GM19025 (cell line): Measurements from ENCODE around the gene ERH.
A peak's percentile ranks its signal among the peaks of the same experiment; 100 is the strongest.

Source experiments
- ATAC-seq: cut with Tn5 transposase; IDR thresholded peaks from one replicate; pipeline ENCODE4 v1.9.1; 2021; ENCODE audit warnings: mild to moderate bottlenecking, low read depth, moderate library complexity; ENCODE audit not compliant: unreplicated experiment

Gene ERH

GRCh38 chr14:69358233-69358963 is 39.7 kb downstream of the ERH start:
- no peak for ATAC-seq

DNA sequence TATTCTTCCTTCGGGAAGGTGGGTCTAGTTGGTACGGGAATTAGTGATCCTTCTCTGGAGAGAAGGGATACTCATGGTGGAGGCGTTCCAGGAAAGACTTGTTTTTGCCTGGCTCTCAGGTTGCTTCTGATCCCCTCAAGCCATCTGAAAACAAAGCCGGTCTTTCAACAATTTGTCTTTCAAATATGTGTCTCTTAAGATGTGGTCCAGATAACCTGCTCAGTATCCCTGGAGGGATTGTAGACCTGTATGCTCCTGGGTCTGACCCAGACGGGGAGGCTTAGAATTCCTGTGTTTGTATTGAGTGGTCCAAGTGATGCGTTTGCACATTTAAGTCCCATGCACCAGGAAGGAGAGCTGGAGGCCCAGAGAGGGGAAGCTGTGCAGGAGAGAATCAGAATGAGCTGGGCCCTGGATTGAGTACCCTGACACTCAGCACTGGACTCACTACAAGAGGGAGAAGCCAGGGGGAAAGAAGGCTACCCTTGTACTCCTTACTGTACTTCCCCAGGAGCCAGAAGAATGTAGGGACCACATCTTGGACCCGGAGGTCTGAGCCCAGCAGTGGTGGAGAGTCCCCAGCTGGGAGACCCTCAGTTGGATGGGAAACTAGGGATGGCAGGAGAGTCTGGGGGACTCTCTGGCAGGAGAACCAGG is 40.4 kb downstream of the ERH start:
- no peak for ATAC-seq

DNA sequence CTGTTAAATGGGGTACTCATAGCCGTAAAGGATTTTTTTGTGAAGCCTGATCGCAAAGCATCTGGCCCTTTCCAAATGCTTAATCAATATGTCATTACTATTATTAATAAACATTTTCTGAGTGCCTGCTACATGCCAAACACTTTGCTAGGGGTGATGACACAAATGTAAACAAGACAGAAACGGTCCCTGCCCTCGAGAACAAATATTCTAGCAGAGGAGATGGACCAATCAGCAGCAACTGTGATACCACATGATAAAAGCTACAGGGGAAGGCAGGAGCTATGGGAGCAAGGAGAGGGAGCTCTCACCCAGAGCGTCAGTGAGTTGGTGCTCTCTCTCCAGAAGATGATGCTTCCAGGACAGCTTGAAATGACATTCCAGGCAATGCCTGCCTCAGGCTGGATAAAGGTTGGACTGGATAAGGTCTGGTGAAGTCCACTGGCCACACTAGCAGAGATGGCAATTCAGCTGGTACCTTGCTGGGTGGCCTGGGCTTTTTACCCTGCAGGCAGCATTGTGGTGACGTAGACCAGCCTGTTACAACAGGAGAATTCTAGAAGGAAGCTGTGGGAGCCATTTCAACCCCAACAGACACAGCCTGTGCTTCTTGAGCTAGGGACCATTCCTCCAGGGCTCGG is 41.1 kb downstream of the ERH start:
- no peak for ATAC-seq

GRCh38 chr14:69355607-69356281 is 42.4 kb downstream of the ERH start:
- no peak for ATAC-seq

- no peak for ATAC-seq
Observed at GRCh38 chr14:69355154-69355597, 42.9 kb downstream of the ERH start.

- peak; percentile 83 for ATAC-seq
Observed at GRCh38 chr14:69354383-69355153, 43.5 kb downstream of the ERH start.

DNA sequence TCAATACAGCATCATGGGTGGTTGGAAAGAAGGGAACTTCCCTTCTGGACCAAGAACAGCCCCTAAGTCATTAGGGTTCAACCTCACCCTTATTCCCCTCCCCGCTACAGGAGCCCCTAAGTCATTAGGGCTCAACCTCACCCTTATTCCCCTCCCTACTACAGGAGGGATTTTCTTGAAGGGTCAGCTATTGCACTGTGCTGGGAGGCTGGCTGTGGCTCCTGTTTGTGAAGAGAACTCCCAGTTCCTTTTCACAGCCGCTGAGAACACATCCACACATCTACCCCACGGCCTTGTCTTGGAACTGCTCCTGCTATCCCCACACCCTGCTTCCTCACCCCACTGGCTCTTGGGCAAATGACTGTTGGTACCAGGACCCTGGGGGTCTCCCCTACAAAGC is 44.9 kb downstream of the ERH start:
- no peak for ATAC-seq

GRCh38 chr14:69351911-69352310 is 46.2 kb downstream of the ERH start:
- ATAC-seq, result no peak

DNA sequence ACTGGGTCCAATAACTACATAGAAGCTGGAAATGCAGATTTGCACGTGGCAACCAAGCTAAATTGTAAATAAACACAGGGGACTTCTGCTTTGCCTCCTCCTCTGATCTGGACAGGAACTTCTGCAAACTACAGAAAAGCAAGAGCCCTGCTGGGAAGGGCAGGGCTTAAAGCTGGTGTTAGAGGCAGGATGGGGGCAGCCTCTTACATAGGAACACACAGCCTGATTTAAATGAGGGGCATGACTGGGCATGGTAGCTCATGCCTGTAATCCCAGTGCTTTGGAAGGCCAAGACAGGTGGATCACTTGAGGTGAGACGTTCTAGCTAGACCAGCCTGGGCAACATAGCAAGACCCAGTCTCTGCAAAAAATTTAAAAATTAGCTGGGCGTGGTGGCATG is 46.7 kb downstream of the ERH start:
- no peak for ATAC-seq

GRCh38 chr14:69350892-69351291 is 47.2 kb downstream of the ERH start:
- ATAC-seq, result no peak

- no peak for ATAC-seq
Observed at GRCh38 chr14:69349091-69349777, 48.9 kb downstream of the ERH start.

- ATAC-seq, result no peak
Observed at GRCh38 chr14:69346710-69347109, 51.4 kb downstream of the ERH start.

DNA sequence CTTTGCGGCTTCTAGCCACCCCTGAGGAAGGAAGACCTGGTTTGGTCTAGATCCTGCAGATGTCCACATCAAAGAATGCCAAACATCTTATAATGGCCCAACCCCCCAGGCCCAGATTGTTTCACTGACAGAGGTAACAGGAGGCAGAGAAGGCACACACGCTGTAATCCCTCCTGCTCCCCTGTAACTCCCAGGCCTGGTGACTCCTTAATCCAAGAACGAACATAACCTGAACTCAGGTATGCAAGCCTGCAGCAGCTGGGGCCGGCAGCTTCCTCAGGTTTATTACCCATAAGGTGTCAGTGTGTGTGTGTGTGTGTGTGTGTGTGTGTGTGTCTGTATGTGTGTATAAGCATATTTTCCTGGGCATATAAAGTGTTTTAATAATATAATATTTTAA is 52.7 kb downstream of the ERH start:
- no peak for ATAC-seq

DNA sequence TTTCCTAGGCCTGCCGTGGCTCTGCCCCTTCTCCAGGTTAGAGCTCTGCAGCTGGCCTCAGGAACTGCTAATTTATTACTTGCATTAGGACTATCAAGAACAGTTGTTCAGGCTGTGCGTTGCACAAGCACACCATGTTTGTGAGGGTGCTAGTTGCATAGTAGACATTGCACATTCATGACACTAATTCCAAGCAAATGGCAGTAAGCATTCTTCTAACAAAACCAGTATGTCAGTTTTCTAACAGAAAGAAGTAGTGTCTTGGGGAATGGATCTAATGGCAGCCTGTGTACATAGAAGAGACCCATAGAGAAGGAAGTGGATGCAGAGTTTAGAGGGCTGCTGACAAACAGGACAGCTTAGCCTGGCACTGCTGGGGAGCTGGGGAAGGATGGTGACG is 53.9 kb downstream of the ERH start:
- no peak for ATAC-seq

- ATAC-seq, result no peak
Observed at GRCh38 chr14:69342928-69343525, 55.1 kb downstream of the ERH start.

DNA sequence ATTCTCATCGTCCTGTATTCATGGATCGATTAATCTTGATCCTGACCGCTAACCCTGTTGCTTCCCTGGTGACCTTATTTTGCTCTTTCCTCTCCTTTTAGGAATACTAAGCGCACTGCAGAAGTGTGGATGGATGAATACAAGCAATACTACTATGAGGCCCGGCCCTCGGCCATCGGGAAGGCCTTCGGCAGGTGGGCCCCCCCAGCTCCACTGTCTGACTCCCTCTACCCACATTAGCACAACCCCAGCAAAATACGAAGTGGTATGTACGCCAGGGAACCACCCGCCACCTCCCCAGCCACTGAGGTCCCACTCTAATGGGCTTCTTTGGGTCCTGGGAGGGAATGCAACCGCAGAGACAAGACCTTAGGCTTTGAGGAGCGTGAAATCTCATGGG is 58.7 kb downstream of the ERH start:
- ATAC-seq, result no peak

DNA sequence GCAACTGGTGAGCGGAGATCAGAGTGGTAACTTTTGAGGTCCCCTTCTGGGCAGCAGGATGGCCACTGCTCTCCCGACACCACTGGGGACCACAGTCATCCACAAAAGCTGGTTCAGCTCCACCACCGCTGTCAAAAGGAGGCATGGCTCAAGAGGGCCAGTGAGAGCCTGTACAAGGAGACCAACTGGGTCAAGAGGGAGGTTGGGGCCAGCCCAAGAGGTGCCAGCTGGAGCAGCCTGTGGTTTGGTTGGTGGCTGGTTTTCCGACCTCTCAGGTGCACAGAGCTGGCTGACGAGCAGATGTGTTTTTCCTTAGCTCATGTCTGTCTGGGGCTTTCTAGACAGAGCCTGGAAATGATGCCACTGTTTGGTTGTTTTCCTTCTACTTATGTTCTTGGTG is 60.1 kb downstream of the ERH start:
- ATAC-seq, result no peak

DNA sequence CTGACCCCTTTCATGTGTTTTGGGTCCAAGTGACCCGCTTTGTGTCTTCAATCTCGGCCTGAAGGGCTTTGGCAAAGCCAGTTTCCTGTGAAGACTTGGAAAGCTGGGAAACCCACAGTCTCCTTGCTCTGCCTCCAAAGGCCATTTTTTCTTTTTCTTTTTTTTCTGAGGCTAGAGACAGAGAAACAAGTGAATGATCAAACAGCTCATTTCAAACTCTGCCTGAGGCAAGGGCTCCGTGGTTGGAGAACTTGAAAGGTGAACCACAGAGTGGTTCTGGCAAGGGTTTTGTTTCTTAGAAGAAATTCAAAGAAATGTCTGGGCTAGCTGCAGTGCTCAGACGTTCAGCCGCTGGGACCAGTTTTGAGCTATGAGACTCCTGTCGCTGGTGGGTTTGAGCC is 62.7 kb downstream of the ERH start:
- no peak for ATAC-seq

- no peak for ATAC-seq
Observed at GRCh38 chr14:69334576-69334975, 63.5 kb downstream of the ERH start.
